HEK293 (cell line): ENCODE results near the gene FLYWCH1.

Experiments used
- CTCF ChIA-PET: fragments of 350-600 bp; formaldehyde crosslinking; extraction: SDS; loops from one replicate; lab custom pipeline; 2021; ENCODE audit warnings: antibody characterized with exemption; lab: Yijun Ruan, JAX
- POLR2A ChIA-PET: fragments of 300-600 bp; formaldehyde crosslinking; extraction: SDS; loops from one replicate; lab custom pipeline; 2020; ENCODE audit warnings: antibody characterized with exemption, inconsistent platforms; lab: Yijun Ruan, JAX
- H3K27ac ChIP-seq: fragments of 200-500 bp; sonication (Bioruptor generic); 2 replicates; pipeline ENCODE4 v1.5.1; 2014; ENCODE audit warnings: low read depth, low read length, control low read depth, inconsistent platforms; ENCODE audit errors: extremely low read depth
- H3K36me3 ChIP-seq, 2 experiments: fragments of 200-500 bp in 1 of 2; sonication (Bioruptor generic) in 1 of 2; 1 replicate in 1 of 2; 2 replicates in 1 of 2; pipeline ENCODE4 v1.5.1; 2014 to 2017; ENCODE audit warnings: inconsistent platforms in 2 of 2, low read length in 2 of 2; ENCODE audit not compliant: control insufficient read depth in 2 of 2, insufficient read depth in 1 of 2
- H3K4me1 ChIP-seq: fragments of 200-500 bp; sonication (Bioruptor generic); 2 replicates; pipeline ENCODE4 v1.5.1; 2014; ENCODE audit warnings: mild to moderate bottlenecking, low read length, inconsistent platforms; ENCODE audit not compliant: control insufficient read depth, insufficient read depth
- H3K4me3 ChIP-seq: 2 replicates; pipeline ENCODE4 v1.5.1; 2011; ENCODE audit warnings: low read depth, mild to moderate bottlenecking, control low read depth, low read length, moderate library complexity
- H3K9me3 ChIP-seq: fragments of 200-500 bp; sonication (Bioruptor generic); 2 replicates; pipeline ENCODE4 v1.5.1; 2014; ENCODE audit warnings: low read depth, low read length, inconsistent platforms; ENCODE audit not compliant: control insufficient read depth, insufficient read depth
- BCL11A ChIP-seq: fragments of 450-650 bp; formaldehyde crosslinking; IDR thresholded peaks from 2 replicates; pipeline ENCODE4 v1.5.1; 2016; ENCODE audit warnings: low read depth, missing biosample characterization, missing genetic modification characterization
- BCL11B ChIP-seq: fragments of 450-650 bp; formaldehyde crosslinking; IDR thresholded peaks from 2 replicates; pipeline ENCODE4 v1.5.1; 2016; ENCODE audit warnings: low read depth, missing biosample characterization, missing genetic modification characterization
- GLIS2 ChIP-seq: fragments of 450-650 bp; formaldehyde crosslinking; IDR thresholded peaks from 2 replicates; pipeline ENCODE4 v1.5.1; 2016; ENCODE audit warnings: missing biosample characterization, missing genetic modification characterization
- KLF1 ChIP-seq: fragments of 450-650 bp; formaldehyde crosslinking; IDR thresholded peaks from 2 replicates; pipeline ENCODE4 v1.5.1; 2016; ENCODE audit warnings: missing biosample characterization, missing genetic modification characterization
- PRDM10 ChIP-seq: fragments of 450-650 bp; formaldehyde crosslinking; IDR thresholded peaks from 2 replicates; pipeline ENCODE4 v1.5.1; 2016; ENCODE audit warnings: missing biosample characterization, missing genetic modification characterization
- YY1 ChIP-seq: fragments of 450-650 bp; formaldehyde crosslinking; IDR thresholded peaks from 2 replicates; pipeline ENCODE4 v1.5.1; 2018; ENCODE audit warnings: missing biosample characterization, missing genetic modification characterization
- ZNF138 ChIP-seq: fragments of 450-650 bp; formaldehyde crosslinking; IDR thresholded peaks from 2 replicates; pipeline ENCODE4 v1.5.1; 2016; ENCODE audit warnings: missing biosample characterization, missing genetic modification characterization, borderline replicate concordance
- ZNF184 ChIP-seq: fragments of 450-650 bp; IDR thresholded peaks from 2 replicates; pipeline ENCODE4 v1.5.1; 2018; ENCODE audit warnings: missing biosample characterization, mild to moderate bottlenecking, missing genetic modification characterization
- ZNF202 ChIP-seq: fragments of 450-650 bp; formaldehyde crosslinking; IDR thresholded peaks from 2 replicates; pipeline ENCODE4 v1.5.1; 2016; ENCODE audit warnings: missing biosample characterization, missing genetic modification characterization, borderline replicate concordance
- ZNF211 ChIP-seq: fragments of 450-650 bp; formaldehyde crosslinking; IDR thresholded peaks from 2 replicates; pipeline ENCODE4 v1.5.1; 2016; ENCODE audit warnings: low read depth, missing biosample characterization, missing genetic modification characterization
- ZNF223 ChIP-seq: fragments of 450-650 bp; formaldehyde crosslinking; IDR thresholded peaks from 2 replicates; pipeline ENCODE4 v1.5.1; 2016; ENCODE audit warnings: missing biosample characterization, missing genetic modification characterization
- ZNF292 ChIP-seq: fragments of 450-650 bp; formaldehyde crosslinking; IDR thresholded peaks from 2 replicates; pipeline ENCODE4 v1.5.1; 2016; ENCODE audit warnings: low read depth, missing biosample characterization, missing genetic modification characterization, borderline replicate concordance
- ZNF341 ChIP-seq: fragments of 450-650 bp; formaldehyde crosslinking; IDR thresholded peaks from 2 replicates; pipeline ENCODE4; 2016; ENCODE audit warnings: low read depth, missing biosample characterization, missing genetic modification characterization
- ZNF350 ChIP-seq: fragments of 450-650 bp; formaldehyde crosslinking; IDR thresholded peaks from 2 replicates; pipeline ENCODE4 v1.5.0; 2017; ENCODE audit warnings: missing biosample characterization, mild to moderate bottlenecking, missing genetic modification characterization
- ZNF404 ChIP-seq: fragments of 450-650 bp; formaldehyde crosslinking; IDR thresholded peaks from 2 replicates; pipeline ENCODE4 v1.5.1; 2017; ENCODE audit warnings: missing biosample characterization, missing genetic modification characterization
- ZNF510 ChIP-seq: fragments of 450-650 bp; formaldehyde crosslinking; IDR thresholded peaks from 2 replicates; pipeline ENCODE4 v1.5.1; 2018; ENCODE audit warnings: mild to moderate bottlenecking, missing genetic modification characterization, missing biosample characterization; ENCODE audit not compliant: insufficient replicate concordance
- ZNF530 ChIP-seq: fragments of 450-650 bp; formaldehyde crosslinking; IDR thresholded peaks from 2 replicates; pipeline ENCODE4 v1.5.1; 2016; ENCODE audit warnings: low read depth, missing biosample characterization, missing genetic modification characterization
- ZNF548 ChIP-seq: fragments of 450-650 bp; formaldehyde crosslinking; IDR thresholded peaks from 2 replicates; pipeline ENCODE4 v1.5.1; 2016; ENCODE audit warnings: missing biosample characterization, missing genetic modification characterization
- ZNF639 ChIP-seq: fragments of 450-650 bp; formaldehyde crosslinking; IDR thresholded peaks from 2 replicates; pipeline ENCODE4 v1.5.1; 2016; ENCODE audit warnings: missing biosample characterization, missing genetic modification characterization
- ZNF692 ChIP-seq: fragments of 450-650 bp; formaldehyde crosslinking; IDR thresholded peaks from 2 replicates; pipeline ENCODE4 v1.5.1; 2016; ENCODE audit warnings: missing biosample characterization, missing genetic modification characterization
- ZNF747 ChIP-seq: fragments of 450-650 bp; formaldehyde crosslinking; IDR thresholded peaks from 2 replicates; pipeline ENCODE4 v1.5.1; 2016; ENCODE audit warnings: missing biosample characterization, missing genetic modification characterization
- ZNF830 ChIP-seq: fragments of 450-650 bp; IDR thresholded peaks from 2 replicates; pipeline ENCODE4 v1.5.0; 2018; ENCODE audit warnings: missing biosample characterization, missing genetic modification characterization, low read depth, mild to moderate bottlenecking, moderate library complexity
- TF ChIP-seq, protein P1 (sequence below): fragments of 450-650 bp; formaldehyde crosslinking; optimal IDR thresholded peaks from 2 replicates; pipeline ENCODE3; 2016; ENCODE audit warnings: missing biosample characterization, mild to moderate bottlenecking, missing genetic modification characterization
- TF ChIP-seq, protein P2 (sequence below): fragments of 450-650 bp; formaldehyde crosslinking; IDR thresholded peaks from 2 replicates; pipeline ENCODE4 v1.5.1; 2017; ENCODE audit warnings: missing biosample characterization, missing genetic modification characterization
- TF ChIP-seq, protein P3 (sequence below): fragments of 450-650 bp; formaldehyde crosslinking; IDR thresholded peaks from 2 replicates; pipeline ENCODE4 v1.5.1; 2016; ENCODE audit warnings: missing biosample characterization, missing genetic modification characterization
- TF ChIP-seq, protein P4 (sequence below): fragments of 450-650 bp; formaldehyde crosslinking; IDR thresholded peaks from 2 replicates; pipeline ENCODE4 v1.5.1; 2016; ENCODE audit warnings: missing biosample characterization, missing genetic modification characterization

The FLYWCH1 gene

DNA sequence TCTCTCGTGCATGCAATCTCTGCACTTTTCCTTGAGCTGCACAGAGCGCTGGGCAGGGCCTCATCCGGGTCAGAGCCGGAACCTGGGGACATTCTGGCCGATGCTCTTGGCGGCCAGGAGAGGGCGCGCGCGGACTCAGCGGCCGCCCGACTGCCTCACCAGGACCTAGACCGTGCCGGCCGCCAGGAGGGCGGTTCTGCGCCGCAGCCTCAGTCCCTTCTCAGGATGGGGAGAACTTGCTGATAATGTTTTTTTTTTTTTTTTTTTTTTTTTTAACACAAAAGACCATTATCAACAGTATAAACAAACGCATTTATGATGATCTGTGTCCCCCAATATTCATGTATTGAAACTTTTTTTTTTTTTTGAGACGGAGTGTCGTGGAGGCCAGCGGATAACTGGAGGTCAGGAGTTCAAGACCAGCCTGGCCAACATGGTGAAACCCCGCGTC, 36.8 kb upstream of the FLYWCH1 start:
- Histone ChIP-seq H3K4me3 (no peak overlapping the region), H3K9me3 (no peaks in the 10 kb centered on the region), H3K36me3 (no peaks in the 10 kb centered on the region), H3K4me1 (no peaks in the 10 kb centered on the region; the same call in 1 of the 2 replicates), H3K27ac (no peak overlapping the region)
- POLR2A ChIA-PET: interaction anchor here (1.1 kb wide), 1 partner anchor 31 kb away, joined by 4 read pairs; no protein-coding TSS in a partner anchor
- CTCF ChIA-PET: interaction anchor here (0.5 to 3.9 kb wide), 9 partner anchors 12 to 52 kb away, joined by 3 to 16 read pairs (median 3); no protein-coding TSS in a partner anchor
- TF ChIP-seq ZNF639 (tag by site-specific recombination) (no peak), ZNF830 (no peak), ZNF510 (no peak), YY1 (tag by site-specific recombination) (no peak), ZNF184 (no peak), ZNF292 (tag by site-specific recombination) (no peak), BCL11A (tag by site-specific recombination) (no peak), ZNF202 (tag by site-specific recombination) (no peak), ZNF404 (no peak), ZNF548 (tag by site-specific recombination) (no peak), BCL11B (no peak), KLF1 (tag by site-specific recombination) (no peak), ZNF211 (tag by site-specific recombination) (no peak), ZNF747 (tag by site-specific recombination) (no peak), PRDM10 (tag by site-specific recombination) (peak; percentile 26; the same call in 1 of the 2 replicates), ZNF138 (tag by site-specific recombination) (no peak), ZNF223 (no peak), ZNF692 (tag by site-specific recombination) (0 out of 2 replicates have a peak, but pooled peaks have one; percentile 33), ZNF530 (no peak), GLIS2 (tag by site-specific recombination) (no peak), ZNF350 (tag by site-specific recombination) (no peak), ZNF341 (tag by site-specific recombination) (no peak)
- TF ChIP-seq, protein P1, sequence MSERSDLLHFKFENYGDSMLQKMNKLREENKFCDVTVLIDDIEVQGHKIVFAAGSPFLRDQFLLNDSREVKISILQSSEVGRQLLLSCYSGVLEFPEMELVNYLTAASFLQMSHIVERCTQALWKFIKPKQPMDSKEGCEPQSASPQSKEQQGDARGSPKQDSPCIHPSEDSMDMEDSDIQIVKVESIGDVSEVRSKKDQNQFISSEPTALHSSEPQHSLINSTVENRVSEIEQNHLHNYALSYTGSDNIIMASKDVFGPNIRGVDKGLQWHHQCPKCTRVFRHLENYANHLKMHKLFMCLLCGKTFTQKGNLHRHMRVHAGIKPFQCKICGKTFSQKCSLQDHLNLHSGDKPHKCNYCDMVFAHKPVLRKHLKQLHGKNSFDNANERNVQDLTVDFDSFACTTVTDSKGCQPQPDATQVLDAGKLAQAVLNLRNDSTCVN (tag by site-specific recombination): peak; percentile 19
- TF ChIP-seq, protein P2, sequence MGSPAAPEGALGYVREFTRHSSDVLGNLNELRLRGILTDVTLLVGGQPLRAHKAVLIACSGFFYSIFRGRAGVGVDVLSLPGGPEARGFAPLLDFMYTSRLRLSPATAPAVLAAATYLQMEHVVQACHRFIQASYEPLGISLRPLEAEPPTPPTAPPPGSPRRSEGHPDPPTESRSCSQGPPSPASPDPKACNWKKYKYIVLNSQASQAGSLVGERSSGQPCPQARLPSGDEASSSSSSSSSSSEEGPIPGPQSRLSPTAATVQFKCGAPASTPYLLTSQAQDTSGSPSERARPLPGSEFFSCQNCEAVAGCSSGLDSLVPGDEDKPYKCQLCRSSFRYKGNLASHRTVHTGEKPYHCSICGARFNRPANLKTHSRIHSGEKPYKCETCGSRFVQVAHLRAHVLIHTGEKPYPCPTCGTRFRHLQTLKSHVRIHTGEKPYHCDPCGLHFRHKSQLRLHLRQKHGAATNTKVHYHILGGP (tag by site-specific recombination): no peak
- TF ChIP-seq, protein P3, sequence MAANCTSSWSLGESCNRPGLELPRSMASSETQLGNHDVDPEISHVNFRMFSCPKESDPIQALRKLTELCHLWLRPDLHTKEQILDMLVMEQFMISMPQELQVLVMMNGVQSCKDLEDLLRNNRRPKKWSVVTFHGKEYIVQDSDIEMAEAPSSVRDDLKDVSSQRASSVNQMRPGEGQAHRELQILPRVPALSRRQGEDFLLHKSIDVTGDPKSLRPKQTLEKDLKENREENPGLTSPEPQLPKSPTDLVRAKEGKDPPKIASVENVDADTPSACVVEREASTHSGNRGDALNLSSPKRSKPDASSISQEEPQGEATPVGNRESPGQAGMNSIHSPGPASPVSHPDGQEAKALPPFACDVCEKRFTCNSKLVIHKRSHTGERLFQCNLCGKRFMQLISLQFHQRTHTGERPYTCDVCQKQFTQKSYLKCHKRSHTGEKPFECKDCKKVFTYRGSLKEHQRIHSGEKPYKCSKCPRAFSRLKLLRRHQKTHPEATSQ: no peak
- TF ChIP-seq, protein P4, sequence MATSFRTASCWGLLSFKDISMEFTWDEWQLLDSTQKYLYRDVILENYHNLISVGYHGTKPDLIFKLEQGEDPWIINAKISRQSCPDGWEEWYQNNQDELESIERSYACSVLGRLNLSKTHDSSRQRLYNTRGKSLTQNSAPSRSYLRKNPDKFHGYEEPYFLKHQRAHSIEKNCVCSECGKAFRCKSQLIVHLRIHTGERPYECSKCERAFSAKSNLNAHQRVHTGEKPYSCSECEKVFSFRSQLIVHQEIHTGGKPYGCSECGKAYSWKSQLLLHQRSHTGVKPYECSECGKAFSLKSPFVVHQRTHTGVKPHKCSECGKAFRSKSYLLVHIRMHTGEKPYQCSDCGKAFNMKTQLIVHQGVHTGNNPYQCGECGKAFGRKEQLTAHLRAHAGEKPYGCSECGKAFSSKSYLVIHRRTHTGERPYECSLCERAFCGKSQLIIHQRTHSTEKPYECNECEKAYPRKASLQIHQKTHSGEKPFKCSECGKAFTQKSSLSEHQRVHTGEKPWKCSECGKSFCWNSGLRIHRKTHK (tag by site-specific recombination): no peak
